HFFc6 (cell line): ENCODE data around the gene IL16. TPM values are rescaled to one million over a fixed set of nuclear protein-coding genes. Genes with fewer than 3 reads are reported as not detected.
"Not testable (repeated sequence)": the region's sequence is repeated elsewhere in the genome, so short reads cannot be mapped to it uniquely, and the experiment has no call there.

ENCODE experiments used
- DNase-seq: peaks from one replicate; pipeline ENCODE4 v3.0.0-alpha.2; 2018
- H3K27ac Mint-ChIP-seq: 2 replicates; pipeline ENCODE4 v1.8.0; 2020; ENCODE audit warnings: mild to moderate bottlenecking, mixed read lengths
- H3K27me3 Mint-ChIP-seq: 2 replicates; pipeline ENCODE4 v1.8.0; 2021; ENCODE audit warnings: mild to moderate bottlenecking, moderate library complexity, mixed read lengths; ENCODE audit not compliant: insufficient read depth
- H3K36me3 Mint-ChIP-seq: 2 replicates; pipeline ENCODE4 v1.8.0; 2021; ENCODE audit warnings: low read depth, mixed read lengths
- H3K4me1 Mint-ChIP-seq: 2 replicates; pipeline ENCODE4 v1.8.0; 2020; ENCODE audit warnings: low read depth, mixed read lengths
- H3K4me3 Mint-ChIP-seq: 2 replicates; pipeline ENCODE4 v1.8.0; 2020; ENCODE audit warnings: mild to moderate bottlenecking, moderate library complexity, mixed read lengths
- H3K9me3 Mint-ChIP-seq: 2 replicates; pipeline ENCODE4 v1.8.0; 2020; ENCODE audit warnings: mild to moderate bottlenecking, mixed read lengths
- total RNA-seq, 6 experiments: library from RNA; stranded (reverse); fragmentation: NEBNext Ultra II Directional; extraction: Animal tissue kit (Norgen Biotek cat#: 25700); gene quantifications; 2 replicates in 1 of 6; 3 replicates in 5 of 6; pipeline ENCODE4 v1.2.3, GENCODE V29; 2021
- TF ChIP-seq, protein P1 (sequence below): fragments of 200-600 bp; sonication (generic); IDR thresholded peaks from 2 replicates; pipeline ENCODE4 v1.5.0; 2021; ENCODE audit warnings: antibody characterized with exemption, mild to moderate bottlenecking

IL16 gene
- total RNA-seq, 6 experiments from 2014 or later = not detected

DNA sequence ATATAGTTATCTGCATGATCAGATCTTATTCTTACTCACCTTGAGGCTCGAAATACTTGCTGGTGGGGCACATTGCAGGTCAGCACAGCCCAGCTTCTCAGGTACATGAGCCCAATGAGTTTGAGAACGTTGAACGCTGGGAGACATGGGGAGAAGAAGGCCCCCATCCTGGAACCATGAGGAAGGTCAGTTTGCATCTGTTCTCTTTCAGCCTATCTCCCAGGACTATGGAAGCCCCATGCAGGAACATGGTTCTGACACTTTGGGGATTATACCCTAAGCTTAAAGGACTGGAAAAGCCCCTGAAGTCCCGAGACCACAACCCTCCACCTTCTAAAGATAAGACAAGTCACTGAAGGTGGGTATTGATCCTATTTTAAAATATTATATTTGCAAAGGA lies 144.7 kb downstream of the IL16 start:
- Mint-ChIP-seq H3K36me3 (peaks cover 5% of the 10 kb centered on the region; the same call in 1 of the 2 replicates), H3K4me3 (no peak overlapping the region), H3K4me1 (peaks cover 37% of the 10 kb centered on the region), H3K27me3 (peaks cover 11% of the 10 kb centered on the region), H3K9me3 (no peaks in the 10 kb centered on the region), H3K27ac (no peak overlapping the region)
- DNase-seq = no peak
- TF ChIP-seq, protein P1, sequence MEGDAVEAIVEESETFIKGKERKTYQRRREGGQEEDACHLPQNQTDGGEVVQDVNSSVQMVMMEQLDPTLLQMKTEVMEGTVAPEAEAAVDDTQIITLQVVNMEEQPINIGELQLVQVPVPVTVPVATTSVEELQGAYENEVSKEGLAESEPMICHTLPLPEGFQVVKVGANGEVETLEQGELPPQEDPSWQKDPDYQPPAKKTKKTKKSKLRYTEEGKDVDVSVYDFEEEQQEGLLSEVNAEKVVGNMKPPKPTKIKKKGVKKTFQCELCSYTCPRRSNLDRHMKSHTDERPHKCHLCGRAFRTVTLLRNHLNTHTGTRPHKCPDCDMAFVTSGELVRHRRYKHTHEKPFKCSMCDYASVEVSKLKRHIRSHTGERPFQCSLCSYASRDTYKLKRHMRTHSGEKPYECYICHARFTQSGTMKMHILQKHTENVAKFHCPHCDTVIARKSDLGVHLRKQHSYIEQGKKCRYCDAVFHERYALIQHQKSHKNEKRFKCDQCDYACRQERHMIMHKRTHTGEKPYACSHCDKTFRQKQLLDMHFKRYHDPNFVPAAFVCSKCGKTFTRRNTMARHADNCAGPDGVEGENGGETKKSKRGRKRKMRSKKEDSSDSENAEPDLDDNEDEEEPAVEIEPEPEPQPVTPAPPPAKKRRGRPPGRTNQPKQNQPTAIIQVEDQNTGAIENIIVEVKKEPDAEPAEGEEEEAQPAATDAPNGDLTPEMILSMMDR = no peak

DNA sequence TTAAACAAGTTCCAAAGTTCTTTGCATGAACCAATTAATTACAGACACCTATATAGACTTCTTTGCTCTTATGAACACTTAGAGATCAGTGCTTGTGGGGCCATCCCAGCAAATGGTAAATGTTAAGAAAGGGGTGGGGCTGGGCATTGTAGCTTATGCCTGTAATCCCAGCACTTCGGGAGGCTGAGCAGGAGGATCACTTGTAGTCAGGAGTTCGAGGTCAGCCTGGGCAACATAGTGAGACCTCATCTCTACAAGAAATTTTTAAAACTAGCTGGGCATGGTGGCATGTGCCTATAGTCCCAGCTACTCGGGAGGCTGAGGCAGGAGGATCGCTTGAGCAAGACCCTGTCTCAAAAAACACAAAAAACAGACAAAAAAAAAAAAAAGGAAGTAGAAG lies 146.7 kb downstream of the IL16 start:
- no peak for DNase-seq
- no peak overlapping the region for H3K27ac Mint-ChIP-seq
- peaks cover 5% of the 10 kb centered on the region; the same call in 1 of the 2 replicates for H3K36me3 Mint-ChIP-seq
- TF ChIP-seq, protein P1 = no peak
- no peak overlapping the region for H3K4me3 Mint-ChIP-seq
- H3K4me1 Mint-ChIP-seq = peaks cover 23% of the 10 kb centered on the region
- peaks cover 16% of the 10 kb centered on the region for H3K27me3 Mint-ChIP-seq
- H3K9me3 Mint-ChIP-seq = no peaks in the 10 kb centered on the region

DNA sequence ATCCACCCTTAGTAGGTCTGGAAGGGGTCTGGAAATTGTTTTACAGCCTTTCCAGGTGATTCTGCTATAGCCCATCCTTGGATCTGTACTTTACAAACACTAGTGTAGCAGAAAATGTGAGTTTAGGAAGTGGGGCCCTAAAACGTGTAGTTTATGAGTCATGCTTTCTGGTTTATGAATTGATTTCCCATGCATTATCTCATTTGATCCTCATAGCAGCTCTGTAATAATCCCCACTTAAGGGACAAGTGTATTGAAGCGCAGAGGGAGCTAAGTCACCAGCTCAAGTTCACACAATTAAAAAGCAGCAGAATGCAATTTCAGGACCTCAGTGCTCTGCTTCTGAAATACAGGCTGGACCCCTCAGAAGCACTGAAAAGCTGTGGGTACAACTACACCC lies 149.9 kb downstream of the IL16 start:
- Mint-ChIP-seq H3K36me3 (no peaks in the 10 kb centered on the region), H3K27ac (no peak overlapping the region), H3K4me3 (no peak overlapping the region), H3K27me3 (peaks cover 14% of the 10 kb centered on the region), H3K9me3 (no peaks in the 10 kb centered on the region), H3K4me1 (no peaks in the 10 kb centered on the region)
- no peak for DNase-seq
- TF ChIP-seq, protein P1 = no peak

DNA sequence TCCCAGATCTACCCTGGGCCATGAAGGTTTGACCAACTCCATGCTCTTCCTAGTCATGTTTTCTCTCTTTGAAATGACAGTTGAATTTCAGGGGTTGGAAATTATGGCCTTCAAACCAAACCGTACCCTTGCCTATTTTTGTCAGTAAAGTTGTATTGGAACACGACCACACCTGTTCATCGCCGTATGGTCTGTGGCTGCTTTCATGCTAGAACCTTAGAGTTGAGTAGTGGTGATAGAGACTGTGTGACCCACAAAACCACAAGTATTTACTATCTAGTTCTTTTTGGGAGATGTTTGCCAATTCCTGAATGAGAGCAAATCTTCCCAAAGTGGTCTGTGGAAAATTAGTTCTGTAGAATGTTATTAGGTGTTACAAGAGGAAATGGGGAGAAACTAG lies 151.2 kb downstream of the IL16 start:
- H3K4me1 Mint-ChIP-seq = no peaks in the 10 kb centered on the region
- H3K9me3 Mint-ChIP-seq = no peaks in the 10 kb centered on the region
- H3K4me3 Mint-ChIP-seq = no peak overlapping the region
- no peak overlapping the region for H3K27ac Mint-ChIP-seq
- DNase-seq = no peak
- H3K36me3 Mint-ChIP-seq = no peaks in the 10 kb centered on the region
- peaks cover 16% of the 10 kb centered on the region for H3K27me3 Mint-ChIP-seq
- TF ChIP-seq, protein P1 = no peak

DNA sequence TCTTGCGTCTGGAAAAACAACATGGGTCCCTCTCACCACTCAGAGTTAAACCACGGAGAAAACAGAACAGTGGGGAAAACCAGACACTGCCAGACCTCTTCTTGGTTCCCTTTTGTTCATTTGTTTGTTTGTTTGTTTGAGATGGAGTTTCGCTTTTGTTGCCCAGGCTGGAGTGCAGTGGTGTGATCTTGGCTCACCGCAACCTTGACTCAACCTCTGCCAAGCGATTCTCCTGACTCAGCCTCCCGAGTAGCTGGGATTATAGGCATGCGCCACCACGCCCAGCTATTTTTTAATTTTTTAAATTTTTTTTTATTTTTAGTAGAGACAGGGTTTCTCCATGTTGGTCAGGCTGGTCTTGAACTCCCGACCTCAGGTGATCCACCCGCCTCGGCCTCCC lies 152.0 kb downstream of the IL16 start:
- H3K36me3 Mint-ChIP-seq, H3K9me3 Mint-ChIP-seq, H3K4me1 Mint-ChIP-seq, H3K4me3 Mint-ChIP-seq, DNase-seq, H3K27ac Mint-ChIP-seq: not testable (repeated sequence)
- H3K27me3 Mint-ChIP-seq = peaks cover 13% of the 10 kb centered on the region

DNA sequence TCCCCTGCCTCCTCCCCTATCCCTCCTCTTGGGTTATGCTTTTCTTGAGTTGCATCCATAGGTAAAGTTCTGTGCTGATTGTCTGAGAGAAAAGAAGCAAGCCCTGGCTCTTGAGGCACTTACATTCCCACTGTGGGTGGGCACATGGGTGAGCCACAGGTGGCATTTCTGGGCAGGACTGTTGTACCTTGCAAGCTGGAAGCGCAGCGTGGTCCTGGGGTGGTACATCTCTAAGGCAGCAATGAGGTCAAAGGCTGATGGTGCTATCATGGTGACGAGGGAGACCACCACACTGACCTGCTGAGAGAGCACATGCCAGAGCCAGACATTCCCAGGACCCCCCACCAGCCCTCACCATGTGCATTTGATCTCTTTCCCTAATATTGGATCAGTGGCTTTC lies 152.6 kb downstream of the IL16 start:
- TF ChIP-seq, protein P1 = no peak
- no peaks in the 10 kb centered on the region for H3K9me3 Mint-ChIP-seq
- H3K27me3 Mint-ChIP-seq = peaks cover 13% of the 10 kb centered on the region

More for the DNA sequence above, 152.6 kb downstream of the IL16 start:
- DNase-seq = no peak
- Mint-ChIP-seq H3K4me1 (no peaks in the 10 kb centered on the region), H3K36me3 (no peaks in the 10 kb centered on the region), H3K4me3 (no peak overlapping the region), H3K27ac (no peak overlapping the region)
